Stimulated activated CD4-positive, alpha-beta T cell treated with anti-CD3 and anti-CD28 coated beads, Interleukin-1b, Interleukin-23, amount 100 ng/mL, for 1 hour (primary cell): ENCODE data around the gene PIK3R4.

Source experiments
- DNase-seq, 2 donors: peaks; one replicate each; pipeline ENCODE4 v3.0.0-alpha.2; 2020; ENCODE audit warnings: low read depth in 2 of 2

The PIK3R4 gene

GRCh38 chr3:130640027-130640426 lies 106.6 kb downstream of the PIK3R4 start:
- no peak for DNase-seq

GRCh38 chr3:130636480-130637234 lies 110.0 kb downstream of the PIK3R4 start:
- DNase-seq, result no peak

- DNase-seq, result no peak
These were observed 110.7 kb downstream of the PIK3R4 start for GRCh38 chr3:130635978-130636377.

GRCh38 chr3:130635285-130635684 lies 111.3 kb downstream of the PIK3R4 start:
- no peak for DNase-seq
